ENCODE measurements around the gene ZMYND8.

- TF ChIP-seq, protein P1, sequence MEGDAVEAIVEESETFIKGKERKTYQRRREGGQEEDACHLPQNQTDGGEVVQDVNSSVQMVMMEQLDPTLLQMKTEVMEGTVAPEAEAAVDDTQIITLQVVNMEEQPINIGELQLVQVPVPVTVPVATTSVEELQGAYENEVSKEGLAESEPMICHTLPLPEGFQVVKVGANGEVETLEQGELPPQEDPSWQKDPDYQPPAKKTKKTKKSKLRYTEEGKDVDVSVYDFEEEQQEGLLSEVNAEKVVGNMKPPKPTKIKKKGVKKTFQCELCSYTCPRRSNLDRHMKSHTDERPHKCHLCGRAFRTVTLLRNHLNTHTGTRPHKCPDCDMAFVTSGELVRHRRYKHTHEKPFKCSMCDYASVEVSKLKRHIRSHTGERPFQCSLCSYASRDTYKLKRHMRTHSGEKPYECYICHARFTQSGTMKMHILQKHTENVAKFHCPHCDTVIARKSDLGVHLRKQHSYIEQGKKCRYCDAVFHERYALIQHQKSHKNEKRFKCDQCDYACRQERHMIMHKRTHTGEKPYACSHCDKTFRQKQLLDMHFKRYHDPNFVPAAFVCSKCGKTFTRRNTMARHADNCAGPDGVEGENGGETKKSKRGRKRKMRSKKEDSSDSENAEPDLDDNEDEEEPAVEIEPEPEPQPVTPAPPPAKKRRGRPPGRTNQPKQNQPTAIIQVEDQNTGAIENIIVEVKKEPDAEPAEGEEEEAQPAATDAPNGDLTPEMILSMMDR (IDR thresholded peaks at IDR 0.05) = no peak
- no peak for TF ChIP-seq ZFX (IDR thresholded peaks at IDR 0.05; ENCODE audit: borderline replicate concordance)
Observed at GRCh38 chr20:47358672-47359529, 2.4 kb upstream of the ZMYND8 start.
